Hair follicle dermal papilla cell (primary cell): Measurements from ENCODE around the gene AHR. TPM values are rescaled to one million over a fixed set of nuclear protein-coding genes. Genes with fewer than 3 reads are reported as not detected.

ENCODE experiments used
- small RNA-seq: library from RNA; depleted of rRNA; stranded (forward); fragments of <200 nt; gene quantifications from one replicate; pipeline ENCODE3, GENCODE V24; 2012
- total RNA-seq: library from RNA; depleted of rRNA; stranded (reverse); fragments of >200 nt; gene quantifications from 2 replicates; pipeline ENCODE4 v1.2.3, GENCODE V29; 2012

The AHR gene
- total RNA-seq = 105 and 117 TPM in 2 replicates

DNA sequence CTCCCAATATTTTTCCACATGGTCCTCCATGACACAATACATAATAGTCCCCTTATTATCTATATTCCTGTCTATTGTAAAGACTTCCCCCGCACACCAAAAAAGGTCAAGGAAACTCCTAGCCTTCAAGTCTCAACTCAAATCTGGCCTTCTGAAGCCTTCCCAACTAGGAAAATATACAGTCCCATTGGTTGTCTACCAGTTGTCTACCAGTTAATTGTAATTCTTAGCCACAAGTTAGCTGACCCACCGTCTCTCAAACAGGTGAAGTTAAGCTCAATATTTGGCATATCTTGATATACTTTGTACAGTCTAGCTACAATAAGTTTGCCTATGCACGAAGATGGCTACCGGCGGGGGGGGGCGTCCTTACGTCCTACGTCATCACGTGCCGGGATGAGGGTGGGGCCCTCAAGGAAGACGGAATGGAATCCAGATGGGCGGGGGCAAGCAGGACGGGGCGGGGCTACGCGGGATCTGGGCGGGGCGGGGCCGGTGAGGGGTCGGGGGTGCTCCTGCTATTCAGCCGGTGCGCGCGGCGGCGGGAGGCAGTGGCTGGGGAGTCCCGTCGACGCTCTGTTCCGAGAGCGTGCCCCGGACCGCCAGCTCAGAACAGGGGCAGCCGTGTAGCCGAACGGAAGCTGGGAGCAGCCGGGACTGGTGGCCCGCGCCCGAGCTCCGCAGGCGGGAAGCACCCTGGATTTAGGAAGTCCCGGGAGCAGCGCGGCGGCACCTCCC lies at the start of gene AHR:
Gene AHR (plus strand): TSS at position 551 of the 738 bp plus-strand sequence. CDS start 613 bp downstream, outside the sequence.

Small RNAs within 50 kb of the gene (small RNA-seq; reads per million reads assigned to genes)
- gene RF00092 = not detected
